MM.1S (cell line): Measurements from ENCODE around the gene ADARB1.

Source experiments
- CTCF ChIP-seq: fragments of 300-600 bp; sonication (generic); IDR thresholded peaks from 2 replicates; pipeline ENCODE4 v1.5.1; 2016; ENCODE audit warnings: antibody characterized with exemption, low read length, mixed read lengths
- EZH2 ChIP-seq: fragments of 300-600 bp; sonication (generic); optimal IDR thresholded peaks from 2 replicates; pipeline ENCODE3; 2017; ENCODE audit warnings: low read depth, mild to moderate bottlenecking, antibody characterized with exemption, low read length, mixed read lengths

DNA sequence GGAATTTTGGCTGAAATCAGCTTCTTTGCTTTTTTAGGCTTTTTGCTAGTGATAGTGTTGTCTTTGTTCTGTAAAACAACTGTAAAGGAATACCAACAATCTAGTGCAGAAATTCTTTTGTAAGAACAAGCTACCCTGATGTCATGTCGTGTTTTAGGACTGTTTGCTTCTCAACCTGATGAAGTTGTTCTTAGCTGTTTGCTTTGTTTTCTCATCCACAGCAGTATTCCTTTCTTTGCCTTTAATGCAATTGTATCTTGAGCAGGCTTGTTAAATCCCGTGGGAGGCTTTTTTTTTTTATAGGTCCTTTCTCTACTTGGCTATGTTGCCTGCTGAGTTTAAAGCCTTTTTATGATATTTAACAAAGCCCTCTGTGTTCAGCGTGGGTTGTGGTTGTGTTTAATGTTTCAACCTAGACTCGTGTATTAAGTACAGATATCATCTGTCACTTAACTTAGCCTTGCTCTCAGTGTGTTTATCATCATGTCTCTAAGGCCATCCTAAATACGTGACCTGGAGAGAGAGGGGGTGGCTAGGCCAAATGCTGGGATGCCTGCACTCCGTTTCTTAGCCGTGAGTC, 31.6 kb downstream of the ADARB1 start:
- TF ChIP-seq CTCF (no peak), EZH2 (no peak)
